GM18505 (cell line): Measurements from ENCODE around the gene SERTM1.

ENCODE experiments used
- ATAC-seq: cut with Tn5 transposase; IDR thresholded peaks from one replicate; pipeline ENCODE4 v1.9.1; 2021; ENCODE audit not compliant: unreplicated experiment
- POLR2A ChIP-seq: IDR thresholded peaks from 4 replicates; pipeline ENCODE4 v1.6.1; 2011; ENCODE audit warnings: borderline replicate concordance; ENCODE audit not compliant: insufficient read depth, insufficient read length; ENCODE audit errors: extremely low read depth

SERTM1 gene

GRCh38 chr13:36681894-36682624 is 8.2 kb downstream of the SERTM1 start:
- ATAC-seq = no peak

GRCh38 chr13:36683701-36684100 is 9.9 kb downstream of the SERTM1 start:
- no peak for TF ChIP-seq POLR2A
- no peak for ATAC-seq

More at GRCh38 chr13:36681894-36682624, 8.2 kb downstream of the SERTM1 start:
- TF ChIP-seq POLR2A = no peak

GRCh38 chr13:36685927-36686326 is 12.1 kb downstream of the SERTM1 start:
- TF ChIP-seq POLR2A = no peak
- no peak for ATAC-seq

GRCh38 chr13:36696410-36697010 is 22.7 kb downstream of the SERTM1 start:
- no peak for ATAC-seq
- no peak for TF ChIP-seq POLR2A

- no peak for ATAC-seq
- no peak for TF ChIP-seq POLR2A
Measured at GRCh38 chr13:36700170-36700569, 26.4 kb downstream of the SERTM1 start.

- no peak for ATAC-seq
- no peak for TF ChIP-seq POLR2A
Measured at GRCh38 chr13:36706755-36707154, 32.9 kb downstream of the SERTM1 start.

GRCh38 chr13:36709136-36709890 is 35.5 kb downstream of the SERTM1 start:
- no peak for ATAC-seq
- no peak for TF ChIP-seq POLR2A

- ATAC-seq = no peak
- no peak for TF ChIP-seq POLR2A
Measured at GRCh38 chr13:36710396-36710795, 36.6 kb downstream of the SERTM1 start.

- TF ChIP-seq POLR2A = no peak
- ATAC-seq = no peak
Measured at GRCh38 chr13:36712290-36712689, 38.5 kb downstream of the SERTM1 start.

- no peak for ATAC-seq
- TF ChIP-seq POLR2A = no peak
Measured at GRCh38 chr13:36712770-36713169, 39.0 kb downstream of the SERTM1 start.

- no peak for TF ChIP-seq POLR2A
- no peak for ATAC-seq
Measured at GRCh38 chr13:36713887-36714286, 40.1 kb downstream of the SERTM1 start.

- ATAC-seq = no peak
- TF ChIP-seq POLR2A = no peak
Measured at GRCh38 chr13:36715841-36716240, 42.0 kb downstream of the SERTM1 start.

- ATAC-seq = no peak
- TF ChIP-seq POLR2A = no peak
Measured at GRCh38 chr13:36717017-36717416, 43.2 kb downstream of the SERTM1 start.
